K562 (cell line): ENCODE results near the gene ENC1. TPM values are rescaled to one million over a fixed set of nuclear protein-coding genes. Genes with fewer than 3 reads are reported as not detected.

Experiments
- CBX5 ChIP-seq: IDR thresholded peaks from 2 replicates; pipeline ENCODE4 v1.6.1; 2014; ENCODE audit warnings: low read depth, borderline replicate concordance
- GATA2 ChIP-seq: sonication (generic); formaldehyde crosslinking; IDR thresholded peaks from 2 replicates; pipeline ENCODE4 v1.4.0; 2020; ENCODE audit warnings: mild to moderate bottlenecking, missing genetic modification reagents
- KLF10 ChIP-seq: fragments of 250-450 bp; sonication (Bioruptor Pico); IDR thresholded peaks from 2 replicates; pipeline ENCODE4 v1.6.1; 2021; ENCODE audit warnings: matching md5 sums
- RBBP5 ChIP-seq: fragments of 200-600 bp; sonication (generic); IDR thresholded peaks from 2 replicates; pipeline ENCODE4 v1.6.1; 2012; ENCODE audit warnings: borderline replicate concordance, mild to moderate bottlenecking, low read length, control low read depth, inconsistent platforms; ENCODE audit not compliant: insufficient read depth, poor library complexity, severe bottlenecking
- SMAD4 ChIP-seq: fragments of 250-450 bp; sonication (Bioruptor Pico); conservative IDR thresholded peaks from 2 replicates; pipeline ENCODE4 v1.8.0; 2021; ENCODE audit warnings: inconsistent platforms, mild to moderate bottlenecking, moderate library complexity
- ZFX ChIP-seq: sonication (generic); formaldehyde crosslinking; IDR thresholded peaks from 2 replicates; pipeline ENCODE4 v1.8.0; 2022; ENCODE audit warnings: mild to moderate bottlenecking, missing genetic modification reagents, moderate library complexity
- ZNF589 ChIP-seq: fragments of 200-800 bp; sonication (Bioruptor generic); IDR thresholded peaks from 2 replicates; pipeline ENCODE4 v1.6.1; 2016; ENCODE audit warnings: low read depth, missing genetic modification characterization, missing compliant biosample characterization
- polyA plus RNA-seq, 8 experiments: library from polyadenylated mRNA; depleted of rRNA in 4 of 8; stranded (reverse) in 5 of 8; unstranded in 3 of 8; fragments of >200 nt; fragmentation: Nextera tagmentation in 2 of 8; fragmentation: Illumina TruSeq in 1 of 8; extraction: Ambion mirVana in 2 of 8; extraction: Trizol in 1 of 8; gene quantifications; 2 replicates each; pipeline versions ENCODE4 v1.2.1 to v1.2.3, GENCODE V29; 2011 to 2014; ENCODE audit warnings: inconsistent platforms in 1 of 8, missing spikeins in 1 of 8
- total RNA-seq, 7 experiments: library from RNA; depleted of rRNA in 6 of 7; stranded (reverse); fragments of >200 nt in 6 of 7; fragmentation: Illumina TruSeq in 2 of 7; extraction: Trizol in 2 of 7; gene quantifications; 2 replicates each; pipeline versions ENCODE4 v1.2.1 to v1.2.3, GENCODE V29; 2011 to 2021; ENCODE audit warnings: low replicate concordance in 1 of 7
- TF ChIP-seq, protein P1 (sequence below), 2 experiments: IDR thresholded peaks; 2 replicates each; pipeline ENCODE4 v1.6.1; 2012; ENCODE audit warnings: improper control_type of control experiment in 2 of 2, low read depth in 2 of 2, low read length in 2 of 2, borderline replicate concordance in 1 of 2
- TF ChIP-seq, protein P2 (sequence below): fragments of 450-650 bp; IDR thresholded peaks from 2 replicates; pipeline ENCODE4 v1.6.1; 2016; ENCODE audit warnings: mild to moderate bottlenecking, moderate library complexity
- TF ChIP-seq, protein P3 (sequence below): sonication (generic); formaldehyde crosslinking; IDR thresholded peaks from 2 replicates; pipeline ENCODE4 v1.9.0; 2022; ENCODE audit warnings: mild to moderate bottlenecking, missing genetic modification reagents

ENC1 gene
- total and polyA plus RNA-seq, 9 of the 15 experiments (the other 6 are each of a cell fraction or from before 2014, with no cell fraction given): 0.17 to 3.2 (median 0.97) TPM

DNA sequence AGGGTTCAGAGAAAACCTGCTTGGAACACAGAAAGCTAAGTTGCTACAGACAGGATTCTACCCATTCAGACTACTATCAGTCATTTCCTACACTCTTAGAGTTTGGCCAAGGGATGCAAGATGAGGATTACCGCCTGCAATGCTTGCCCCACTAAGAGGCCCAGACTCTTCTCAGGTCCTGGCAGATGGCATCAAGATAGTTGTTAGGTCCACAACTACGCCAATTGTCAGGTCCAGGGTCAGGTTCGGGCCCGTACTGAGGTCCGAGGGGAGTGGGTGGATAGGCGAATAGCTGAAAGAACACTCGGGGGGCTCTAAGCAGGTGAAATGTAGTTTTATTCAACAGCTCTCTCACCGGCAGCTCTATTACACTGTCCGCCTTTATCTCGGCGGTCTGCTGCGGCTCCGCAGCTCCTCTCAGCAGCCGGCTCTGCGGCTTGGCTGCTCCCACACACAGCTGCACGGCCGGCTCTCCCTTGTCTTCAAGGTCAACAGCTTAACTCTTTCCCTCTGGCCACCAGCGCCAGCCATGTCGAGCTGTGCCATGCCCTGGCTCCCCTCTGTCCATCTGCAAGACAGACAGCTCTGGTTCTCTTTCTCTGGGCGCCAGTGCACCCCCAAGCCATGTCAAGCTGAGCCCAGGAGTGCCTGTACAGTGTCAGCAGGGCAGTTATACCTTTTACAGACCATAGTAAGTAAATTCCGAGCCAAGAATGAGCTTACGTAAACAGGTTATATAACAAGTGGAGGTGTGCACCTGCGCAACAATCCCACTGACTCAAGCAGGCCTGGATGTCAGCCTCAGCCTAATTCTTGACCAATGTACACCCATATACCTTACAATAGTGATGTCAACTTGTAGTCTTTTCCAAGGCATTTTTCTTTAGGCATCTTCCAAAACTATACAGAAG lies 24.0 kb downstream of the ENC1 start (continued):
- TF ChIP-seq CBX5 (no peak), GATA2 (CRISPR knock-in tag) (peak; percentile 67; the same call in 1 of the 2 replicates), KLF10 (no peak), ZFX (CRISPR knock-in tag) (0 out of 2 replicates have a peak, but pooled peaks have one; percentile 23), ZNF589 (CRISPR knock-in tag) (peak; percentile 34; the same call in 1 of the 2 replicates), SMAD4 (peak; percentile 65; the same call in 1 of the 2 replicates), RBBP5 (peak; percentile 48)
- TF ChIP-seq, protein P1, sequence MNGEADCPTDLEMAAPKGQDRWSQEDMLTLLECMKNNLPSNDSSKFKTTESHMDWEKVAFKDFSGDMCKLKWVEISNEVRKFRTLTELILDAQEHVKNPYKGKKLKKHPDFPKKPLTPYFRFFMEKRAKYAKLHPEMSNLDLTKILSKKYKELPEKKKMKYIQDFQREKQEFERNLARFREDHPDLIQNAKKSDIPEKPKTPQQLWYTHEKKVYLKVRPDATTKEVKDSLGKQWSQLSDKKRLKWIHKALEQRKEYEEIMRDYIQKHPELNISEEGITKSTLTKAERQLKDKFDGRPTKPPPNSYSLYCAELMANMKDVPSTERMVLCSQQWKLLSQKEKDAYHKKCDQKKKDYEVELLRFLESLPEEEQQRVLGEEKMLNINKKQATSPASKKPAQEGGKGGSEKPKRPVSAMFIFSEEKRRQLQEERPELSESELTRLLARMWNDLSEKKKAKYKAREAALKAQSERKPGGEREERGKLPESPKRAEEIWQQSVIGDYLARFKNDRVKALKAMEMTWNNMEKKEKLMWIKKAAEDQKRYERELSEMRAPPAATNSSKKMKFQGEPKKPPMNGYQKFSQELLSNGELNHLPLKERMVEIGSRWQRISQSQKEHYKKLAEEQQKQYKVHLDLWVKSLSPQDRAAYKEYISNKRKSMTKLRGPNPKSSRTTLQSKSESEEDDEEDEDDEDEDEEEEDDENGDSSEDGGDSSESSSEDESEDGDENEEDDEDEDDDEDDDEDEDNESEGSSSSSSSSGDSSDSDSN (IDR thresholded peaks at IDR 0.05; ENCODE audit: borderline replicate concordance in 1 of 2, low read depth in 2 of 2, low read length in 2 of 2): peak; percentile 73 to 87; a peak in 2 of 4 replicates
- TF ChIP-seq, protein P2, sequence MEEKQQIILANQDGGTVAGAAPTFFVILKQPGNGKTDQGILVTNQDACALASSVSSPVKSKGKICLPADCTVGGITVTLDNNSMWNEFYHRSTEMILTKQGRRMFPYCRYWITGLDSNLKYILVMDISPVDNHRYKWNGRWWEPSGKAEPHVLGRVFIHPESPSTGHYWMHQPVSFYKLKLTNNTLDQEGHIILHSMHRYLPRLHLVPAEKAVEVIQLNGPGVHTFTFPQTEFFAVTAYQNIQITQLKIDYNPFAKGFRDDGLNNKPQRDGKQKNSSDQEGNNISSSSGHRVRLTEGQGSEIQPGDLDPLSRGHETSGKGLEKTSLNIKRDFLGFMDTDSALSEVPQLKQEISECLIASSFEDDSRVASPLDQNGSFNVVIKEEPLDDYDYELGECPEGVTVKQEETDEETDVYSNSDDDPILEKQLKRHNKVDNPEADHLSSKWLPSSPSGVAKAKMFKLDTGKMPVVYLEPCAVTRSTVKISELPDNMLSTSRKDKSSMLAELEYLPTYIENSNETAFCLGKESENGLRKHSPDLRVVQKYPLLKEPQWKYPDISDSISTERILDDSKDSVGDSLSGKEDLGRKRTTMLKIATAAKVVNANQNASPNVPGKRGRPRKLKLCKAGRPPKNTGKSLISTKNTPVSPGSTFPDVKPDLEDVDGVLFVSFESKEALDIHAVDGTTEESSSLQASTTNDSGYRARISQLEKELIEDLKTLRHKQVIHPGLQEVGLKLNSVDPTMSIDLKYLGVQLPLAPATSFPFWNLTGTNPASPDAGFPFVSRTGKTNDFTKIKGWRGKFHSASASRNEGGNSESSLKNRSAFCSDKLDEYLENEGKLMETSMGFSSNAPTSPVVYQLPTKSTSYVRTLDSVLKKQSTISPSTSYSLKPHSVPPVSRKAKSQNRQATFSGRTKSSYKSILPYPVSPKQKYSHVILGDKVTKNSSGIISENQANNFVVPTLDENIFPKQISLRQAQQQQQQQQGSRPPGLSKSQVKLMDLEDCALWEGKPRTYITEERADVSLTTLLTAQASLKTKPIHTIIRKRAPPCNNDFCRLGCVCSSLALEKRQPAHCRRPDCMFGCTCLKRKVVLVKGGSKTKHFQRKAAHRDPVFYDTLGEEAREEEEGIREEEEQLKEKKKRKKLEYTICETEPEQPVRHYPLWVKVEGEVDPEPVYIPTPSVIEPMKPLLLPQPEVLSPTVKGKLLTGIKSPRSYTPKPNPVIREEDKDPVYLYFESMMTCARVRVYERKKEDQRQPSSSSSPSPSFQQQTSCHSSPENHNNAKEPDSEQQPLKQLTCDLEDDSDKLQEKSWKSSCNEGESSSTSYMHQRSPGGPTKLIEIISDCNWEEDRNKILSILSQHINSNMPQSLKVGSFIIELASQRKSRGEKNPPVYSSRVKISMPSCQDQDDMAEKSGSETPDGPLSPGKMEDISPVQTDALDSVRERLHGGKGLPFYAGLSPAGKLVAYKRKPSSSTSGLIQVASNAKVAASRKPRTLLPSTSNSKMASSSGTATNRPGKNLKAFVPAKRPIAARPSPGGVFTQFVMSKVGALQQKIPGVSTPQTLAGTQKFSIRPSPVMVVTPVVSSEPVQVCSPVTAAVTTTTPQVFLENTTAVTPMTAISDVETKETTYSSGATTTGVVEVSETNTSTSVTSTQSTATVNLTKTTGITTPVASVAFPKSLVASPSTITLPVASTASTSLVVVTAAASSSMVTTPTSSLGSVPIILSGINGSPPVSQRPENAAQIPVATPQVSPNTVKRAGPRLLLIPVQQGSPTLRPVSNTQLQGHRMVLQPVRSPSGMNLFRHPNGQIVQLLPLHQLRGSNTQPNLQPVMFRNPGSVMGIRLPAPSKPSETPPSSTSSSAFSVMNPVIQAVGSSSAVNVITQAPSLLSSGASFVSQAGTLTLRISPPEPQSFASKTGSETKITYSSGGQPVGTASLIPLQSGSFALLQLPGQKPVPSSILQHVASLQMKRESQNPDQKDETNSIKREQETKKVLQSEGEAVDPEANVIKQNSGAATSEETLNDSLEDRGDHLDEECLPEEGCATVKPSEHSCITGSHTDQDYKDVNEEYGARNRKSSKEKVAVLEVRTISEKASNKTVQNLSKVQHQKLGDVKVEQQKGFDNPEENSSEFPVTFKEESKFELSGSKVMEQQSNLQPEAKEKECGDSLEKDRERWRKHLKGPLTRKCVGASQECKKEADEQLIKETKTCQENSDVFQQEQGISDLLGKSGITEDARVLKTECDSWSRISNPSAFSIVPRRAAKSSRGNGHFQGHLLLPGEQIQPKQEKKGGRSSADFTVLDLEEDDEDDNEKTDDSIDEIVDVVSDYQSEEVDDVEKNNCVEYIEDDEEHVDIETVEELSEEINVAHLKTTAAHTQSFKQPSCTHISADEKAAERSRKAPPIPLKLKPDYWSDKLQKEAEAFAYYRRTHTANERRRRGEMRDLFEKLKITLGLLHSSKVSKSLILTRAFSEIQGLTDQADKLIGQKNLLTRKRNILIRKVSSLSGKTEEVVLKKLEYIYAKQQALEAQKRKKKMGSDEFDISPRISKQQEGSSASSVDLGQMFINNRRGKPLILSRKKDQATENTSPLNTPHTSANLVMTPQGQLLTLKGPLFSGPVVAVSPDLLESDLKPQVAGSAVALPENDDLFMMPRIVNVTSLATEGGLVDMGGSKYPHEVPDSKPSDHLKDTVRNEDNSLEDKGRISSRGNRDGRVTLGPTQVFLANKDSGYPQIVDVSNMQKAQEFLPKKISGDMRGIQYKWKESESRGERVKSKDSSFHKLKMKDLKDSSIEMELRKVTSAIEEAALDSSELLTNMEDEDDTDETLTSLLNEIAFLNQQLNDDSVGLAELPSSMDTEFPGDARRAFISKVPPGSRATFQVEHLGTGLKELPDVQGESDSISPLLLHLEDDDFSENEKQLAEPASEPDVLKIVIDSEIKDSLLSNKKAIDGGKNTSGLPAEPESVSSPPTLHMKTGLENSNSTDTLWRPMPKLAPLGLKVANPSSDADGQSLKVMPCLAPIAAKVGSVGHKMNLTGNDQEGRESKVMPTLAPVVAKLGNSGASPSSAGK: no peak
- TF ChIP-seq, protein P3, sequence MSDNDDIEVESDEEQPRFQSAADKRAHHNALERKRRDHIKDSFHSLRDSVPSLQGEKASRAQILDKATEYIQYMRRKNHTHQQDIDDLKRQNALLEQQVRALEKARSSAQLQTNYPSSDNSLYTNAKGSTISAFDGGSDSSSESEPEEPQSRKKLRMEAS (CRISPR knock-in tag): peak; percentile 51; the same call in 1 of the 2 replicates
